ENCODE data around the gene TENM4. TPM values are rescaled to one million over a fixed set of nuclear protein-coding genes. Genes with fewer than 3 reads are reported as not detected.
A peak's percentile ranks its signal among the peaks of the same experiment; 100 is the strongest.

TENM4 gene
- total and polyA plus RNA-seq, 2 of the 8 experiments (the other 6 are each of a cell fraction or from before 2014, with no cell fraction given) = 3.5 to 7.2 TPM

GRCh38 chr11:79269611-79270307, 171.1 kb downstream of the TENM4 start:
- DNase-seq (ENCODE audit: low read depth in 1 of 2, low spot score in 2 of 2) (no peak), FAIRE-seq (peak; percentile 19)
- Histone ChIP-seq H3K27me3 (replicated peaks in 1 of 4; ENCODE audit: control insufficient read depth in 3 of 4, extremely low read depth in 1 of 4, insufficient read depth in 3 of 4, low read length in 3 of 4) (no peaks in the 10 kb centered on the region), H2BK120ac (replicated peaks; ENCODE audit: low read depth, low read length) (no peak overlapping the region), H3K27ac (ENCODE audit: low read depth, low read length) (no peak overlapping the region), H3K79me1 (ENCODE audit: low read depth, low read length) (no peaks in the 10 kb centered on the region), H2BK12ac (ENCODE audit: low read depth, low read length) (no peak overlapping the region), H2AFZ (ENCODE audit: low read length) (no peak overlapping the region), H3K4me3 (ENCODE audit: extremely low read depth in 1 of 4, insufficient read depth in 2 of 4, low read depth in 3 of 4, low read length in 4 of 4) (no peak overlapping the region), H4K20me1 (replicated peaks in 1 of 2; ENCODE audit: control insufficient read depth in 1 of 2, insufficient read depth in 2 of 2, low read length in 2 of 2) (no peaks in the 10 kb centered on the region), H4K8ac (ENCODE audit: extremely low read depth, insufficient read depth, low read length) (no peak overlapping the region), H3K18ac (ENCODE audit: extremely low read depth, low read length) (no peak overlapping the region), H3K9me3 (ENCODE audit: insufficient read depth in 2 of 2, low read depth in 1 of 2, low read length in 1 of 2) (no peaks in the 10 kb centered on the region), H2AK5ac (ENCODE audit: low read depth, low read length) (no peak overlapping the region), H2BK20ac (ENCODE audit: low read length) (no peak overlapping the region), H4K91ac (replicated peaks; ENCODE audit: insufficient read length, low read length) (no peak overlapping the region), H3K23me2 (ENCODE audit: low read depth, low read length) (no peaks in the 10 kb centered on the region), H3K56ac (replicated peaks; ENCODE audit: insufficient read length, low read depth, low read length) (no peak overlapping the region), H4K5ac (ENCODE audit: insufficient read length, low read depth, low read length) (no peak overlapping the region), H3K23ac (ENCODE audit: insufficient read length) (no peak overlapping the region), H3K4me1 (replicated peaks in 1 of 4; ENCODE audit: control insufficient read depth in 3 of 4, insufficient read depth in 4 of 4, low read length in 3 of 4) (peaks cover 2 to 6% (median 5%) of the 10 kb centered on the region in 4 experiments; a peak in 6 of 7 replicates), H3K4me2 (ENCODE audit: insufficient read depth in 1 of 2, low read depth in 2 of 2, low read length in 2 of 2) (no peak overlapping the region; a peak in 1 of 4 replicates), H3K4ac (replicated peaks; ENCODE audit: insufficient read length, low read depth, low read length) (no peak overlapping the region), H3K79me2 (ENCODE audit: control insufficient read depth in 1 of 2, insufficient read depth in 2 of 2, low read length in 2 of 2) (no peaks in the 10 kb centered on the region), H3K9ac (replicated peaks in 1 of 4; ENCODE audit: extremely low read depth in 1 of 4, low read depth in 3 of 4, low read length in 3 of 4) (no peak overlapping the region), H3K36me3 (ENCODE audit: control insufficient read depth in 2 of 4, insufficient read depth in 4 of 4, low read length in 3 of 4) (no peaks in the 10 kb centered on the region), H2BK15ac (ENCODE audit: low read length) (no peak overlapping the region), H3K14ac (ENCODE audit: insufficient read length) (no peak overlapping the region), H2BK5ac (ENCODE audit: low read depth, low read length) (no peak overlapping the region)
- ChIA-PET POLR2A (ENCODE audit: partially characterized antibody) (no interaction called here), CTCF (ENCODE audit: partially characterized antibody) (interaction anchor here (1.1 to 2.2 kb wide), 4 partner anchors 10 to 41 kb away, joined by 3 to 6 read pairs (median 3); no protein-coding TSS in a partner anchor)
- TF ChIP-seq, protein P1, sequence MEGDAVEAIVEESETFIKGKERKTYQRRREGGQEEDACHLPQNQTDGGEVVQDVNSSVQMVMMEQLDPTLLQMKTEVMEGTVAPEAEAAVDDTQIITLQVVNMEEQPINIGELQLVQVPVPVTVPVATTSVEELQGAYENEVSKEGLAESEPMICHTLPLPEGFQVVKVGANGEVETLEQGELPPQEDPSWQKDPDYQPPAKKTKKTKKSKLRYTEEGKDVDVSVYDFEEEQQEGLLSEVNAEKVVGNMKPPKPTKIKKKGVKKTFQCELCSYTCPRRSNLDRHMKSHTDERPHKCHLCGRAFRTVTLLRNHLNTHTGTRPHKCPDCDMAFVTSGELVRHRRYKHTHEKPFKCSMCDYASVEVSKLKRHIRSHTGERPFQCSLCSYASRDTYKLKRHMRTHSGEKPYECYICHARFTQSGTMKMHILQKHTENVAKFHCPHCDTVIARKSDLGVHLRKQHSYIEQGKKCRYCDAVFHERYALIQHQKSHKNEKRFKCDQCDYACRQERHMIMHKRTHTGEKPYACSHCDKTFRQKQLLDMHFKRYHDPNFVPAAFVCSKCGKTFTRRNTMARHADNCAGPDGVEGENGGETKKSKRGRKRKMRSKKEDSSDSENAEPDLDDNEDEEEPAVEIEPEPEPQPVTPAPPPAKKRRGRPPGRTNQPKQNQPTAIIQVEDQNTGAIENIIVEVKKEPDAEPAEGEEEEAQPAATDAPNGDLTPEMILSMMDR (IDR thresholded peaks at IDR 0.05; ENCODE audit: control extremely low read depth in 1 of 3, insufficient read depth in 1 of 3, low read depth in 1 of 3, low read length in 3 of 3) = peak; percentile 36 to 46 (median 44)
- TF ChIP-seq SIRT6 (IDR thresholded peaks at IDR 0.05; ENCODE audit: low read length) (no peak), CHD2 (IDR thresholded peaks at IDR 0.05; ENCODE audit: low read length) (0 out of 2 replicates have a peak, but pooled peaks have one; percentile 29), RAD21 (IDR thresholded peaks at IDR 0.05 in 1 of 2, conservative IDR thresholded peaks at IDR 0.05 in 1 of 2; ENCODE audit: low read depth in 2 of 2, low read length in 2 of 2) (peak; percentile 28 to 54; a peak in 3 of 4 replicates), SP1 (IDR thresholded peaks at IDR 0.05; ENCODE audit: low read depth, low read length) (no peak)
- TF ChIP-seq, protein P2, sequence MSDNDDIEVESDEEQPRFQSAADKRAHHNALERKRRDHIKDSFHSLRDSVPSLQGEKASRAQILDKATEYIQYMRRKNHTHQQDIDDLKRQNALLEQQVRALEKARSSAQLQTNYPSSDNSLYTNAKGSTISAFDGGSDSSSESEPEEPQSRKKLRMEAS (IDR thresholded peaks at IDR 0.05) = 0 out of 2 replicates have a peak, but pooled peaks have one; percentile 39
- 63% methylated on average over 6 of the region's 6 CpGs; no CpG with 5 or more reads in 1 of the 2 experiments for WGBS, 2 experiments (ENCODE audit: extremely low coverage in 1 of 2, insufficient coverage in 1 of 2, insufficient read length in 1 of 2, insufficient replicate concordance in 2 of 2, low coverage in 1 of 2, low lambda C conversion rate in 2 of 2, missing lambda C conversion rate in 1 of 2)
